Activated CD4-positive, alpha-beta T cell treated with anti-CD3 and anti-CD28 coated beads, Interleukin-2, Interleukin-6, amounts not matched to agents 100 ng/mL and 50 ng/mL, durations not matched to agents 16 hours and 8 hours (primary cell): ENCODE measurements around the gene PRIM2.
"Not testable (repeated sequence)": the region's sequence is repeated elsewhere in the genome, so short reads cannot be mapped to it uniquely, and the experiment has no call there.

Source experiments
- DNase-seq: peaks from one replicate; pipeline ENCODE4 v3.0.0-alpha.2; 2020

PRIM2 gene

GRCh38 chr6:57449496-57450066 lies 132.2 kb downstream of the PRIM2 start:
- not testable (repeated sequence) for DNase-seq

- DNase-seq = not testable (repeated sequence)
These were observed 142.4 kb downstream of the PRIM2 start for GRCh38 chr6:57459781-57460180.

GRCh38 chr6:57461022-57461421 lies 143.6 kb downstream of the PRIM2 start:
- DNase-seq = not testable (repeated sequence)

GRCh38 chr6:57463809-57464208 lies 146.4 kb downstream of the PRIM2 start:
- DNase-seq = not testable (repeated sequence)

- DNase-seq = not testable (repeated sequence)
These were observed 148.5 kb downstream of the PRIM2 start for GRCh38 chr6:57465968-57466367.

- DNase-seq = no peak
These were observed 151.6 kb downstream of the PRIM2 start for GRCh38 chr6:57469072-57469471.

GRCh38 chr6:57470148-57470547 lies 152.7 kb downstream of the PRIM2 start:
- not testable (repeated sequence) for DNase-seq

GRCh38 chr6:57471314-57471864 lies 154.0 kb downstream of the PRIM2 start:
- DNase-seq = not testable (repeated sequence)

GRCh38 chr6:57472861-57473362 lies 155.5 kb downstream of the PRIM2 start:
- not testable (repeated sequence) for DNase-seq

GRCh38 chr6:57474862-57475475 lies 157.5 kb downstream of the PRIM2 start:
- DNase-seq = not testable (repeated sequence)

- DNase-seq = not testable (repeated sequence)
These were observed 158.2 kb downstream of the PRIM2 start for GRCh38 chr6:57475656-57476055.

GRCh38 chr6:57480194-57480593 lies 162.8 kb downstream of the PRIM2 start:
- not testable (repeated sequence) for DNase-seq

- not testable (repeated sequence) for DNase-seq
These were observed 163.7 kb downstream of the PRIM2 start for GRCh38 chr6:57481121-57481520.

- not testable (repeated sequence) for DNase-seq
These were observed 165.0 kb downstream of the PRIM2 start for GRCh38 chr6:57482471-57482870.

GRCh38 chr6:57486494-57487081 lies 169.2 kb downstream of the PRIM2 start:
- DNase-seq = not testable (repeated sequence)

GRCh38 chr6:57488551-57488950 lies 171.1 kb downstream of the PRIM2 start:
- DNase-seq = not testable (repeated sequence)

GRCh38 chr6:57489887-57490286 lies 172.5 kb downstream of the PRIM2 start:
- DNase-seq = not testable (repeated sequence)

- DNase-seq = not testable (repeated sequence)
These were observed 174.4 kb downstream of the PRIM2 start for GRCh38 chr6:57491795-57492194.

GRCh38 chr6:57496251-57496650 lies 178.8 kb downstream of the PRIM2 start:
- not testable (repeated sequence) for DNase-seq

- not testable (repeated sequence) for DNase-seq
These were observed 183.1 kb downstream of the PRIM2 start for GRCh38 chr6:57500368-57501021.

- DNase-seq = not testable (repeated sequence)
These were observed 185.0 kb downstream of the PRIM2 start for GRCh38 chr6:57502387-57502786.

- not testable (repeated sequence) for DNase-seq
These were observed 187.8 kb downstream of the PRIM2 start for GRCh38 chr6:57505251-57505650.

GRCh38 chr6:57510390-57510789 lies 193.0 kb downstream of the PRIM2 start:
- DNase-seq = not testable (repeated sequence)
